CD4-positive, alpha-beta T cell treated with Interleukin-10 for 1 hour (primary cell): ENCODE results near the gene YIPF5.

Experiments
- DNase-seq: peaks from one replicate; pipeline ENCODE4 v3.0.0-alpha.2; 2020

Gene YIPF5

GRCh38 chr5:144121577-144121976, 48.9 kb downstream of the YIPF5 start:
- DNase-seq = no peak

GRCh38 chr5:144120661-144121180, 49.7 kb downstream of the YIPF5 start:
- no peak for DNase-seq

GRCh38 chr5:144117412-144117811, 53.0 kb downstream of the YIPF5 start:
- no peak for DNase-seq

GRCh38 chr5:144114571-144114970, 55.9 kb downstream of the YIPF5 start:
- no peak for DNase-seq
